Measurements from ENCODE around the gene SFI1. TPM values are rescaled to one million over a fixed set of nuclear protein-coding genes. Genes with fewer than 3 reads are reported as not detected.
"Not testable (repeated sequence)": the region's sequence is repeated elsewhere in the genome, so short reads cannot be mapped to it uniquely, and the experiment has no call there.

The SFI1 gene
- total and polyA plus RNA-seq, 2 of the 8 experiments (the other 6 are each of a cell fraction or from before 2014, with no cell fraction given) = 10.4 to 30.1 TPM

GRCh38 chr22:31520051-31520450 lies 23.7 kb downstream of the SFI1 start (continued):
- TF ChIP-seq KDM4A (IDR thresholded peaks at IDR 0.05; ENCODE audit: low read depth, low read length, severe bottlenecking) (no peak), HDAC6 (IDR thresholded peaks at IDR 0.05; ENCODE audit: low read depth, low read length) (no peak), RNF2 (IDR thresholded peaks at IDR 0.05; ENCODE audit: borderline replicate concordance, low read depth, low read length, missing control alignments, poor library complexity, severe bottlenecking) (no peak), EP300 (IDR thresholded peaks at IDR 0.05; ENCODE audit: borderline replicate concordance in 1 of 2, low read depth in 2 of 2, low read length in 2 of 2) (no peak), POLR2A (IDR thresholded peaks at IDR 0.05; ENCODE audit: control extremely low read depth in 1 of 2, low read depth in 2 of 2, low read length in 2 of 2) (no peak)

- H3K4me2 ChIP-seq (ENCODE audit: insufficient read depth in 1 of 2, low read depth in 2 of 2, low read length in 2 of 2); H2BK5ac ChIP-seq (ENCODE audit: low read depth, low read length); H2BK120ac ChIP-seq (replicated peaks; ENCODE audit: low read depth, low read length); H3K79me1 ChIP-seq (ENCODE audit: low read depth, low read length); H4K8ac ChIP-seq (ENCODE audit: extremely low read depth, insufficient read depth, low read length); H2AFZ ChIP-seq (ENCODE audit: low read length); H3K27me3 ChIP-seq (replicated peaks in 1 of 4; ENCODE audit: control insufficient read depth in 3 of 4, extremely low read depth in 1 of 4, insufficient read depth in 3 of 4, low read length in 3 of 4); H2BK20ac ChIP-seq (ENCODE audit: low read length); H3K23ac ChIP-seq (ENCODE audit: insufficient read length); H3K4me3 ChIP-seq (ENCODE audit: extremely low read depth in 1 of 4, insufficient read depth in 2 of 4, low read depth in 3 of 4, low read length in 4 of 4); H3K56ac ChIP-seq (replicated peaks; ENCODE audit: insufficient read length, low read depth, low read length); H3K79me2 ChIP-seq (ENCODE audit: control insufficient read depth in 1 of 2, insufficient read depth in 2 of 2, low read length in 2 of 2); FAIRE-seq; H3K27ac ChIP-seq (ENCODE audit: low read depth, low read length); H4K20me1 ChIP-seq (replicated peaks in 1 of 2; ENCODE audit: control insufficient read depth in 1 of 2, insufficient read depth in 2 of 2, low read length in 2 of 2); H3K9me3 ChIP-seq (ENCODE audit: insufficient read depth in 2 of 2, low read depth in 1 of 2, low read length in 1 of 2); H3K4ac ChIP-seq (replicated peaks; ENCODE audit: insufficient read length, low read depth, low read length); H2AK5ac ChIP-seq (ENCODE audit: low read depth, low read length); H2BK12ac ChIP-seq (ENCODE audit: low read depth, low read length); H4K91ac ChIP-seq (replicated peaks; ENCODE audit: insufficient read length, low read length); CTCF ChIA-PET (ENCODE audit: partially characterized antibody); H2BK15ac ChIP-seq (ENCODE audit: low read length); H3K9ac ChIP-seq (replicated peaks in 1 of 4; ENCODE audit: extremely low read depth in 1 of 4, low read depth in 3 of 4, low read length in 3 of 4); H3K18ac ChIP-seq (ENCODE audit: extremely low read depth, low read length); DNase-seq (ENCODE audit: low read depth in 1 of 2, low spot score in 2 of 2); H4K5ac ChIP-seq (ENCODE audit: insufficient read length, low read depth, low read length); H3K4me1 ChIP-seq (replicated peaks in 1 of 4; ENCODE audit: control insufficient read depth in 3 of 4, insufficient read depth in 4 of 4, low read length in 3 of 4); H3K36me3 ChIP-seq (ENCODE audit: control insufficient read depth in 2 of 4, insufficient read depth in 4 of 4, low read length in 3 of 4); H3K23me2 ChIP-seq (ENCODE audit: low read depth, low read length); H3K14ac ChIP-seq (ENCODE audit: insufficient read length): not testable (repeated sequence)
- 95% methylated on average over 5 of the region's 5 CpGs; no CpG with 5 or more reads in 1 of the 2 experiments for WGBS, 2 experiments (ENCODE audit: extremely low coverage in 1 of 2, insufficient coverage in 1 of 2, insufficient read length in 1 of 2, insufficient replicate concordance in 2 of 2, low coverage in 1 of 2, low lambda C conversion rate in 2 of 2, missing lambda C conversion rate in 1 of 2)
- POLR2A ChIA-PET (ENCODE audit: partially characterized antibody) = interaction anchor here (0.6 kb wide), 1 partner anchor 333 kb away, joined by 3 read pairs; no protein-coding TSS in a partner anchor
These were observed 27.8 kb downstream of the SFI1 start for GRCh38 chr22:31524132-31524531.
